Activated CD8-positive, alpha-beta memory T cell treated with anti-CD3 and anti-CD28 coated beads, Interleukin-2, amount 50 U/mL, for 1 hour (primary cell): ENCODE data around the gene GRPR.

Experiments used
- DNase-seq: peaks from one replicate; pipeline ENCODE4 v3.0.0-alpha.2; 2020; ENCODE audit errors: extremely low read depth

Gene GRPR

GRCh38 chrX:16123222-16123786 is at the start of gene GRPR:
TSS of gene GRPR (plus strand) at chrX:16123565. CDS start at chrX:16123954, 389 bp downstream.
- DNase-seq, result no peak

GRCh38 chrX:16075087-16075486 is 48.3 kb upstream of the GRPR start:
- DNase-seq, result no peak

- DNase-seq, result no peak
Observed at GRCh38 chrX:16076834-16077233, 46.5 kb upstream of the GRPR start.

- no peak for DNase-seq
Observed at GRCh38 chrX:16077811-16078210, 45.6 kb upstream of the GRPR start.

DNA sequence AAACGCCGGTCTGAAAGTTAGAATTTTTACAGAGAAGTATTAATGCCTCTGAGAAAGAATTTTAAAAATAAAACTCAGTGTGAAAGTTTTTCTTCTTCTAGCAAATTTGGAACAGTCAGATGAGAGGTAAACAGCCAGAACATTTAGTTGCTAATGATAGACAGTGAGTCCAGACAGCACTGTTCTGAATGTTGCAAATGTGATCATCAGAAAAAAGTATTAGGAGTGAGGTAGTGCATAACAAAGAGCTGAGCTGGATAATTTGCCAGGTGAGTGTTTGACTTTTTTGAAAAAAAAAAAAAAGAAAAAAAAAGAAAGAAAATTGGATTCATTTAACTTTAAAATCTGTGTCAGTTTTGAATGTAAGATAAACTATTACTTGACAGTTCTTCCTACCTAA is 42.0 kb upstream of the GRPR start:
- no peak for DNase-seq

GRCh38 chrX:16082470-16083085 is 40.8 kb upstream of the GRPR start:
- no peak for DNase-seq

DNA sequence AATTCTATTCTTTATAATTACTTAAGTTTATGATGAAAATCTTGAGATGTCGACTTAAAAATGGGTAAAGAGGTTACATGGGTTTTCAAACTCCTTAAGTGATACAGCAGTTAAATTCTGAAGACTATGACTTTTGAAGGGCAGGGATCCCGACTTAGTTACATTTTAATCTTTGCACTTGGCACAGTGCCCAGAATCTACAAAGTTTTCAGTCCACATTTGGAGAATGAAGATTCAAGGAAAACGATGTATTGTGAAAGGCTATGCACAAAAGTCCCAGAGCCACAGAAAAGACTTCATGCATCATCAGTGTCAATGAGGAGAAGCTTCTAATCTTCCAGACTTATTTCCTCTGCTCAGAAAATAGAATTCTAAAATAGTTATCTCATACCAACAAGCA is 36.3 kb upstream of the GRPR start:
- no peak for DNase-seq

GRCh38 chrX:16089086-16089485 is 34.3 kb upstream of the GRPR start:
- no peak for DNase-seq

GRCh38 chrX:16096141-16096540 is 27.2 kb upstream of the GRPR start:
- no peak for DNase-seq

- no peak for DNase-seq
Observed at GRCh38 chrX:16100673-16101072, 22.7 kb upstream of the GRPR start.

DNA sequence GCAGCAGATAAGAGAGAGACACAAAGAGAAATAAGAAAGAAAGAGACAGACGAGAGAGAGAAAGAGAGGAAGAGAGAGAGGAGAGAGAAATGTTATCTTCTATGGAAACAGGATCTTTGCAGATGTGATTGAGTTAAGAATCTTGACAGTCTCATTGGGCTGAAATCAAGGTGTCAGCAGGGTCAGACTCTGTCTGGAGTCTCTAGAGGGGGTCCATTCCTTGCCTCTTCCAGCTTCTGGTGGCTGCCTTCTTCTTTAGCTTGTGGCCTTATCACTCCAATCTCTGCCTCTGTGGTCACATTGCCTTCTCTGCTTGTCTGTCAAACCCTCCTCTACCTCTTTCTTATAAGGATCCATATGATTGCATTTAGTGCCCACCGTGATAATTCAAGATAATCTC is 21.8 kb upstream of the GRPR start:
- no peak for DNase-seq

- DNase-seq, result no peak
Observed at GRCh38 chrX:16103625-16104024, 19.7 kb upstream of the GRPR start.

GRCh38 chrX:16112428-16112827 is 10.9 kb upstream of the GRPR start:
- DNase-seq, result no peak

DNA sequence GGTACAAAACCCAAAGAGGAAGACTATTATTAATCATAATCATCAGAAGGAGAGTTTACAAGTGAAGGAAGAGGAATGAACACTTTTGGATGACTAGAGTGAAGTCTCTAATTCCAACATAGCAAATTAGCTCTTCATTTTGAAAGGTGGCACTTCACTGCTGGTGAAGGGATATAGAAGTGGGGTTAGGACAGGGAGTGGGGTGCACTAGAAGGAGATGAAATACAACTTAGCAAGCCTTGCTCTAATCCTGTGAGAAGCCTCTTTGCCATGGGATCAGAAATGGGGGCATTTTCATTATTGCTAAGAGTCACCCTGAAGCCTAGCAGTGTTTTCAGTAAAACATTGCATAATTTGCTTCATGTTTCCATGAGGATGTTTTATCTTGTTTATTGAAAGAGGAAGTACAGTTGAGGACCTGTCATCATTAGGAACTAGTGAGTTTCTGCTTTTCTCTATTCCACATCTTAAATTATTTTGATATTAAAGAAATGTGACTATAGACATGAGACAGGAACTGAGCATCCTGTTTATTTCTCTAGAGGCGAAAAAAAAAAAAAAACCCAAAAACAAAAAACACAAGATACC is 9.3 kb upstream of the GRPR start:
- no peak for DNase-seq

GRCh38 chrX:16114611-16115010 is 8.8 kb upstream of the GRPR start:
- no peak for DNase-seq

- no peak for DNase-seq
Observed at GRCh38 chrX:16119353-16120220, 3.8 kb upstream of the GRPR start.

DNA sequence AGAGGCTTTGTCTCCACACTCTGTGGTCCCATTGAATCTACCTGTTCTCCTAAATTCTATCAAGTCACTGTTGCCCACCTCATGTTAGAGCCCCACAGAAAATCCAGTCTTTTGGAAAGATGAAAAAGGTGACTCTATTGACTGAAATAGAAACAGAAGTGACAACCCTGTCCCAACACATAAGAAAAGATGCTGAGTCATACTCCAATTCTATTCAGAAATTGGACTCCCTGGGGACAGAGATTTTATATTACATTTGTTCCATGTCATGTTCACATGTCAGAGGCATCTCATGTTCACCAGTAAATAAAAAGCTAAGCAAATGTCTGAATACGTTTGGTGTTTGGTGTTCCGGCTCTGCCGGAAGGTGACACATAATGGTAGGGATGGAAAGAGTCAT is 2.9 kb upstream of the GRPR start:
- no peak for DNase-seq

- DNase-seq, result no peak
Observed at GRCh38 chrX:16124201-16124600, 836 bp downstream of the GRPR start.

DNA sequence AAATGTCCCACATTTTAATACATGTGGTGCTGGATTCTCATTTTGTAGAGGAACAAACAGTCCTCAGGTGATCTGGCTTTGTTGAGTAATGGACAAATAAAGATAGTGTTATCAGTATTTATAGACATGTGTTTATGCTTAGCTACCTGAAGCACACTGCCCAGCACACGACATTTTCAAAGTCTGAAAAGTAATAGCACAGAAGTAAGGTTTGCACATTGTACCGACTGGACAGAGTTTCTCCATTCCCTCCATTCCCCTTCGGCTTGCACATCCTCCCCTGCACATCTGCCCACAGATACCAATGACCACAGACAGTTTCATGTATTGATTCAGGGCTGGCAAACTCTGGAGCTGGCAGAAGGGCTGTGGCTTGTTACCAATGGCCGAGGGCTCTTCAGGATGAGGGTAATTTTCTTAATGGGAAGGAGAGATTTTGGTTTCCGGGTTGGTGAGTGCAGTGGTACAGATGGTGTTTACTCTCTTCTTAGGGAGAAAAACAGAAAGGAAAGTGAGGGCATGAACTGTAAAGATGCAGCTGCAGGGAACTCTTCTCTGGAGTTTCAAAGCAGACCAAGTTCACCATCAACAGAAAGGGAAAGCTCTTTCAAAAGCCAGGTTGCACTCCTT is 2.3 kb downstream of the GRPR start:
- DNase-seq, result no peak

- DNase-seq, result no peak
Observed at GRCh38 chrX:16130707-16131106, 7.3 kb downstream of the GRPR start.

- DNase-seq, result no peak
Observed at GRCh38 chrX:16134936-16135335, 11.6 kb downstream of the GRPR start.

- no peak for DNase-seq
Observed at GRCh38 chrX:16136080-16136479, 12.7 kb downstream of the GRPR start.
